H1 (cell line): ENCODE results near the gene SKA3. TPM values are rescaled to one million over a fixed set of nuclear protein-coding genes. Genes with fewer than 3 reads are reported as not detected.
"Not testable (repeated sequence)": the region's sequence is repeated elsewhere in the genome, so short reads cannot be mapped to it uniquely, and the experiment has no call there.

ENCODE experiments used
- CTCF ChIA-PET: fragments of 300-600 bp; sonication (Branson Sonifier 250); formaldehyde crosslinking; loops from one replicate; lab custom pipeline; 2021; ENCODE audit not compliant: partially characterized antibody; lab: Charles Lee
- POLR2A ChIA-PET: fragments of 300-600 bp; sonication (Branson Sonifier 250); formaldehyde crosslinking; loops from one replicate; lab custom pipeline; 2021; ENCODE audit warnings: inconsistent platforms; ENCODE audit not compliant: partially characterized antibody; lab: Charles Lee
- DNase-seq, 2 experiments: peaks; one replicate each; pipeline versions ENCODE4 v3.0.0 to v3.0.0-alpha.2; 2010 to 2022; ENCODE audit warnings: low spot score in 2 of 2, low read depth in 1 of 2, mixed read lengths in 1 of 2
- FAIRE-seq: peaks from 2 replicates; lab custom pipeline; 2011; peaks lifted over from hg19 to GRCh38; lab: Jason Lieb, UNC
- H2AFZ ChIP-seq: 2 replicates; pipeline ENCODE4 v1.8.1; 2012; ENCODE audit warnings: low read length, inconsistent platforms
- H2AK5ac ChIP-seq: 2 replicates; pipeline ENCODE4 v1.6.1; 2013; ENCODE audit warnings: low read depth, low read length
- H2BK120ac ChIP-seq: replicated peaks from 2 replicates; pipeline ENCODE3; 2013; ENCODE audit warnings: low read depth, low read length, inconsistent platforms
- H2BK12ac ChIP-seq: 2 replicates; pipeline ENCODE4 v1.6.1; 2013; ENCODE audit warnings: low read depth, low read length
- H2BK15ac ChIP-seq: 2 replicates; pipeline ENCODE4 v1.6.1; 2013; ENCODE audit warnings: low read length
- H2BK20ac ChIP-seq: 2 replicates; pipeline ENCODE4 v1.6.1; 2013; ENCODE audit warnings: low read length
- H2BK5ac ChIP-seq: 2 replicates; pipeline ENCODE4 v1.6.1; 2013; ENCODE audit warnings: low read depth, low read length
- H3K14ac ChIP-seq: 2 replicates; pipeline ENCODE4 v1.6.1; 2013; ENCODE audit warnings: inconsistent platforms; ENCODE audit not compliant: insufficient read length
- H3K18ac ChIP-seq: 2 replicates; pipeline ENCODE4 v1.6.1; 2013; ENCODE audit warnings: low read length; ENCODE audit errors: extremely low read depth
- H3K23ac ChIP-seq: 2 replicates; pipeline ENCODE4 v1.6.1; 2013; ENCODE audit warnings: inconsistent platforms; ENCODE audit not compliant: insufficient read length
- H3K23me2 ChIP-seq: 2 replicates; pipeline ENCODE4 v1.6.1; 2013; ENCODE audit warnings: low read depth, low read length
- H3K27ac ChIP-seq: 2 replicates; pipeline ENCODE4 v1.6.1; 2011; ENCODE audit warnings: low read depth, low read length, inconsistent platforms
- H3K27me3 ChIP-seq, 4 experiments: replicated peaks in 1 of 4; 1 replicate in 1 of 4; 2 replicates in 3 of 4; pipeline versions ENCODE4 v1.6.1 to v1.8.1; 2011 to 2013; ENCODE audit warnings: low read length in 3 of 4, mild to moderate bottlenecking in 3 of 4, inconsistent platforms in 2 of 4, mixed read lengths in 2 of 4, moderate library complexity in 1 of 4; ENCODE audit not compliant: control insufficient read depth in 3 of 4, insufficient read depth in 3 of 4; ENCODE audit errors: extremely low read depth in 1 of 4
- H3K36me3 ChIP-seq, 4 experiments: 2 replicates each; pipeline versions ENCODE4 v1.6.1 to v1.8.1; 2011 to 2013; ENCODE audit warnings: mild to moderate bottlenecking in 4 of 4, low read length in 3 of 4, moderate library complexity in 2 of 4, control low read depth in 1 of 4, inconsistent platforms in 1 of 4; ENCODE audit not compliant: insufficient read depth in 4 of 4, control insufficient read depth in 2 of 4
- H3K4ac ChIP-seq: replicated peaks from 2 replicates; pipeline ENCODE3; 2013; ENCODE audit warnings: low read length, low read depth, mixed read lengths, inconsistent platforms; ENCODE audit not compliant: insufficient read length
- H3K4me1 ChIP-seq, 4 experiments: replicated peaks in 1 of 4; 1 replicate in 1 of 4; 2 replicates in 3 of 4; pipeline versions ENCODE4 v1.6.1 to v1.8.1; 2011 to 2013; ENCODE audit warnings: low read length in 3 of 4, inconsistent platforms in 2 of 4, mixed read lengths in 1 of 4; ENCODE audit not compliant: insufficient read depth in 4 of 4, control insufficient read depth in 3 of 4
- H3K4me2 ChIP-seq, 2 experiments: 2 replicates each; pipeline versions ENCODE4 v1.6.1 to v1.8.1; 2011 to 2013; ENCODE audit warnings: low read depth in 2 of 2, low read length in 2 of 2, control low read depth in 1 of 2, inconsistent platforms in 1 of 2, mild to moderate bottlenecking in 1 of 2; ENCODE audit not compliant: insufficient read depth in 1 of 2
- H3K4me3 ChIP-seq, 4 experiments: fragments of 200-600, 300-600 bp in 1 of 4; sonication (generic), shearing (Covaris generic), sonication (Bioruptor Twin) in 1 of 4; 2 replicates each; pipeline versions ENCODE4 v1.5.1 to v1.8.1; 2011 to 2016; ENCODE audit warnings: low read length in 4 of 4, low read depth in 3 of 4, control low read depth in 2 of 4, inconsistent platforms in 2 of 4, mild to moderate bottlenecking in 2 of 4, mixed read lengths in 1 of 4, moderate library complexity in 1 of 4; ENCODE audit not compliant: insufficient read depth in 2 of 4; ENCODE audit errors: extremely low read depth in 1 of 4
- H3K56ac ChIP-seq: replicated peaks from 2 replicates; pipeline ENCODE3; 2013; ENCODE audit warnings: low read depth, mild to moderate bottlenecking, mixed read lengths, low read length, inconsistent platforms; ENCODE audit not compliant: insufficient read length
- H3K79me1 ChIP-seq: 2 replicates; pipeline ENCODE4 v1.6.1; 2013; ENCODE audit warnings: low read depth, low read length, control low read depth
- H3K79me2 ChIP-seq, 2 experiments: 2 replicates each; pipeline versions ENCODE4 v1.6.1 to v1.8.1; 2012 to 2013; ENCODE audit warnings: low read length in 2 of 2, mild to moderate bottlenecking in 2 of 2, inconsistent platforms in 1 of 2; ENCODE audit not compliant: insufficient read depth in 2 of 2, control insufficient read depth in 1 of 2
- H3K9ac ChIP-seq, 4 experiments: replicated peaks in 1 of 4; 1 replicate in 1 of 4; 2 replicates in 3 of 4; pipeline versions ENCODE4 v1.6.1 to v1.8.1; 2011 to 2013; ENCODE audit warnings: low read depth in 3 of 4, low read length in 3 of 4, control low read depth in 2 of 4, mild to moderate bottlenecking in 2 of 4, moderate library complexity in 2 of 4, inconsistent platforms in 1 of 4; ENCODE audit errors: extremely low read depth in 1 of 4
- H3K9me3 ChIP-seq, 2 experiments: 2 replicates each; pipeline versions ENCODE4 v1.6.1 to v1.8.1; 2012 to 2013; ENCODE audit warnings: mild to moderate bottlenecking in 2 of 2, moderate library complexity in 2 of 2, control low read depth in 1 of 2, inconsistent platforms in 1 of 2, low read depth in 1 of 2, low read length in 1 of 2, mixed read lengths in 1 of 2; ENCODE audit not compliant: insufficient read depth in 2 of 2
- H4K20me1 ChIP-seq, 2 experiments: replicated peaks in 1 of 2; 2 replicates each; pipeline versions ENCODE3 to v1.8.1; 2011 to 2013; ENCODE audit warnings: inconsistent platforms in 2 of 2, low read length in 2 of 2, mild to moderate bottlenecking in 1 of 2; ENCODE audit not compliant: insufficient read depth in 2 of 2, control insufficient read depth in 1 of 2
- H4K5ac ChIP-seq: 2 replicates; pipeline ENCODE4 v1.6.1; 2013; ENCODE audit warnings: low read length, low read depth, mixed read lengths, inconsistent platforms; ENCODE audit not compliant: insufficient read length
- H4K8ac ChIP-seq: 2 replicates; pipeline ENCODE4 v1.8.0; 2013; ENCODE audit warnings: mild to moderate bottlenecking, moderate library complexity, low read length, inconsistent platforms; ENCODE audit not compliant: insufficient read depth; ENCODE audit errors: extremely low read depth
- H4K91ac ChIP-seq: replicated peaks from 2 replicates; pipeline ENCODE3; 2013; ENCODE audit warnings: low read length, mixed read lengths, inconsistent platforms; ENCODE audit not compliant: insufficient read length
- BCL11A ChIP-seq, 2 experiments: IDR thresholded peaks; one replicate each; pipeline ENCODE4 v1.6.1; 2011; ENCODE audit warnings: low read depth in 2 of 2, low read length in 2 of 2, mild to moderate bottlenecking in 2 of 2
- HDAC6 ChIP-seq: IDR thresholded peaks from one replicate; pipeline ENCODE4 v1.7.1; 2012; ENCODE audit warnings: low read depth, mild to moderate bottlenecking, inconsistent platforms, low read length, moderate library complexity
- NRF1 ChIP-seq: IDR thresholded peaks from 2 replicates; pipeline ENCODE4 v1.6.1; 2011; ENCODE audit warnings: mild to moderate bottlenecking, low read depth, low read length, improper control_type of control experiment
- POLR2A ChIP-seq, 2 experiments: IDR thresholded peaks; 1 replicate in 1 of 2; 2 replicates in 1 of 2; pipeline ENCODE4 v1.6.1; 2011; ENCODE audit warnings: low read depth in 2 of 2, low read length in 2 of 2, mild to moderate bottlenecking in 2 of 2; ENCODE audit errors: control extremely low read depth in 1 of 2
- POU5F1 ChIP-seq: IDR thresholded peaks from 2 replicates; pipeline ENCODE4 v1.6.1; 2011; ENCODE audit warnings: low read depth, mild to moderate bottlenecking, low read length, moderate library complexity
- RNF2 ChIP-seq: fragments of 200-900, 300-1000 bp; sonication (generic); IDR thresholded peaks from 2 replicates; pipeline ENCODE4 v1.7.1; 2016; ENCODE audit warnings: borderline replicate concordance, low read depth, mild to moderate bottlenecking, antibody characterized with exemption, low read length; ENCODE audit not compliant: poor library complexity, severe bottlenecking; ENCODE audit errors: missing control alignments
- polyA plus RNA-seq, 7 experiments: library from polyadenylated mRNA; depleted of rRNA in 3 of 7; stranded (reverse) in 5 of 7; unstranded in 2 of 7; fragments of >200 nt in 5 of 7; fragments of 200-250 nt in 2 of 7; gene quantifications; 1 replicate in 5 of 7; 2 replicates in 1 of 7; 4 replicates in 1 of 7; pipeline versions ENCODE4 v1.2.1 to v1.2.3, GENCODE V29; 2011 to 2013; ENCODE audit warnings: missing spikeins in 2 of 7, mixed read lengths in 2 of 7
- total RNA-seq: library from RNA; stranded (reverse); fragmentation: NEBNext Ultra II Directional; extraction: Animal tissue kit (Norgen Biotek cat#: 25700); gene quantifications from 2 replicates; pipeline ENCODE4 v1.2.1, GENCODE V29; 2021
- TF ChIP-seq, protein P1 (sequence below): IDR thresholded peaks from 2 replicates; pipeline ENCODE4 v1.6.1; 2012; ENCODE audit warnings: inconsistent platforms

The SKA3 gene
- total and polyA plus RNA-seq, 2 of the 8 experiments (the other 6 are each of a cell fraction or from before 2014, with no cell fraction given), result 32.3 to 63.7 TPM

DNA sequence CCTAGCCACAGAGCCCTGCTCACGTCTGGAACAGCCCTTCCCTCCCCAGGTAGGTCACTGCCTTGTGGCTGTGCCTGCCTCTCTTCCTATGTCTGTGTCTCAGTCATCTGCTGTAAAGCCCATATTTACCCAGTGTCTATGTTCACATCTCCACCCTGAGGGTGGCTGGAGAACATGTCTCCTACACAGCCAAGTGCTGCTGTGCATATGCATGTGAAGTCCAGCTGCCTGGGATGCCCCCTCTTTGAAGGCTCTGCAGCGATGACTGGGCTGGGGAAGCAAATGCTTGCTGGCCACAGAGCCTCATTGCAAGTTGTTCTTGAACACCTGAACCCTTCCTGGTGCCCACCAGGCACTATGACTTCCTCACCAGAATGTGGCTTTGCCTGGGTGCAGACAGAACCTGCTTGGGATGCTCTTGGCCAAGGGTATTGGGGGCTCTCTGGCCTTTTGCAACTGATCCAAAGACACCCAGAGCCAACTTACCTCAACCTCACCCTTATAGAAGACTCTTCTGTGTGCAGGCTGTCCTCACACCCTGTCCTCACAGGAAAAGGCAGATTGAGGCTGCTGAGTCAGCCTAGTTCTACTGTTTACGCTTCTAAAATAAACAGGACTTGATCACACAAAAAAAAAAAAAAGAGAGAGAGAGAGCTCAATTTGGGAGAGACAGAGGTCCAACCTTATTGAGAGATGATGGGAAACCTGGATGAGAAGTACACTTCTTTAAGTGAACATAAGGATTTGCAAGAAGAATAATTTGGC, 26.6 kb upstream of the SKA3 start (continued):
- TF ChIP-seq POLR2A (IDR thresholded peaks at IDR 0.05; ENCODE audit: control extremely low read depth in 1 of 2, low read depth in 2 of 2, low read length in 2 of 2) (no peak), HDAC6 (no peak), BCL11A (IDR thresholded peaks at IDR 0.05; ENCODE audit: low read depth in 2 of 2, low read length in 2 of 2) (no peak), RNF2 (no peak), NRF1 (no peak), POU5F1 (no peak)
- TF ChIP-seq, protein P1, sequence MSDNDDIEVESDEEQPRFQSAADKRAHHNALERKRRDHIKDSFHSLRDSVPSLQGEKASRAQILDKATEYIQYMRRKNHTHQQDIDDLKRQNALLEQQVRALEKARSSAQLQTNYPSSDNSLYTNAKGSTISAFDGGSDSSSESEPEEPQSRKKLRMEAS, result no peak

GRCh38 chr13:21201456-21202190, 25.3 kb upstream of the SKA3 start:
- CTCF ChIA-PET, result interaction anchor here (0.6 kb wide), 1 partner anchor 39 kb away, joined by 3 read pairs; no protein-coding TSS in a partner anchor
- H2BK15ac ChIP-seq, H4K8ac ChIP-seq, H3K4me2 ChIP-seq, H3K9ac ChIP-seq, DNase-seq, H3K36me3 ChIP-seq, H3K4me1 ChIP-seq, H3K18ac ChIP-seq, H3K4me3 ChIP-seq, H3K23me2 ChIP-seq, H2AK5ac ChIP-seq, H3K56ac ChIP-seq, H2AFZ ChIP-seq, H3K27me3 ChIP-seq, H3K79me2 ChIP-seq, H3K23ac ChIP-seq, H3K27ac ChIP-seq, H2BK12ac ChIP-seq, H3K79me1 ChIP-seq, H4K20me1 ChIP-seq, H2BK20ac ChIP-seq, H3K14ac ChIP-seq, FAIRE-seq, H3K4ac ChIP-seq, H2BK120ac ChIP-seq, H4K91ac ChIP-seq, H2BK5ac ChIP-seq, H4K5ac ChIP-seq: not testable (repeated sequence)
- peaks cover 11 to 25% of the 10 kb centered on the region in 2 experiments for H3K9me3 ChIP-seq
- POLR2A ChIA-PET, result interaction anchor here (1.3 kb wide), 1 partner anchor 26 kb away, joined by 3 read pairs; no protein-coding TSS in a partner anchor
